Brain microvascular endothelial cell (primary cell): ENCODE data around the gene BMX.

Experiments
- DNase-seq: peaks from one replicate; pipeline ENCODE4 v3.0.0-alpha.2; 2020
- H3K27ac ChIP-seq: fragments of 250-450 bp; sonication (Bioruptor Pico); 2 replicates; pipeline ENCODE4 v1.5.1; 2020; ENCODE audit warnings: mild to moderate bottlenecking, moderate library complexity
- H3K27me3 ChIP-seq: fragments of 250-450 bp; sonication (Bioruptor Pico); replicated peaks from 2 replicates; pipeline ENCODE4 v1.5.1; 2020; ENCODE audit warnings: mild to moderate bottlenecking
- H3K36me3 ChIP-seq: fragments of 250-450 bp; sonication (Bioruptor Pico); replicated peaks from 2 replicates; pipeline ENCODE4 v1.5.1; 2020; ENCODE audit warnings: mild to moderate bottlenecking
- H3K4me3 ChIP-seq: 2 replicates; pipeline ENCODE4 v1.5.1; 2011; ENCODE audit warnings: low read depth, mild to moderate bottlenecking, control low read depth, low read length, moderate library complexity
- in situ Hi-C: cut with HindIII; loops from 2 replicates; pipeline ENCODE4 v1.10.0; 2017; ENCODE audit warnings: low sequenced_read_pairs, low pct_ligation_motif_present
- TF ChIP-seq, protein P1 (sequence below): IDR thresholded peaks from 2 replicates; pipeline ENCODE4 v1.5.1; 2011; ENCODE audit warnings: low read depth, mild to moderate bottlenecking, moderate library complexity, low read length, control low read depth, inconsistent platforms; ENCODE audit errors: missing control alignments

BMX gene

DNA sequence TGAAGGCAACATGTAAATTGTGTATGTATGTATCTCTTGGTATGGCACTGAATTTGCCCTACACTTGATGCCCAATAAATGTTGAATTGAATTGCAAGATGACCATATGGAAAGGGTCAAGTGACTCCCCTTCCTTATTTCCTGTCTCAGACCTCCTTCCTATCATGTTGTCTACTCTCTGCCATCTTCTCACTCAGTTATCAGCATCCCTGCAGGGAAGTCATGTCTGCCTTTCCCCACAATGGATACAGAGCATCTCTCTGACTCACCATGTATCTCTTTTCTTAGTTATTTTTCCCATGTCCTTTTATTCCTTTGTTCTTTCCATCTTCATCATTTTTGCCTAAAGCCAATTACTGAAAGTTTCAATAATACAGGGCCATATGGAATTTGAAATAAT is 22.5 kb downstream of the BMX start:
- no peak for DNase-seq
- Histone ChIP-seq H3K36me3 (no peaks in the 10 kb centered on the region), H3K27me3 (no peaks in the 10 kb centered on the region), H3K27ac (no peak overlapping the region), H3K4me3 (no peak overlapping the region)
- TF ChIP-seq, protein P1, sequence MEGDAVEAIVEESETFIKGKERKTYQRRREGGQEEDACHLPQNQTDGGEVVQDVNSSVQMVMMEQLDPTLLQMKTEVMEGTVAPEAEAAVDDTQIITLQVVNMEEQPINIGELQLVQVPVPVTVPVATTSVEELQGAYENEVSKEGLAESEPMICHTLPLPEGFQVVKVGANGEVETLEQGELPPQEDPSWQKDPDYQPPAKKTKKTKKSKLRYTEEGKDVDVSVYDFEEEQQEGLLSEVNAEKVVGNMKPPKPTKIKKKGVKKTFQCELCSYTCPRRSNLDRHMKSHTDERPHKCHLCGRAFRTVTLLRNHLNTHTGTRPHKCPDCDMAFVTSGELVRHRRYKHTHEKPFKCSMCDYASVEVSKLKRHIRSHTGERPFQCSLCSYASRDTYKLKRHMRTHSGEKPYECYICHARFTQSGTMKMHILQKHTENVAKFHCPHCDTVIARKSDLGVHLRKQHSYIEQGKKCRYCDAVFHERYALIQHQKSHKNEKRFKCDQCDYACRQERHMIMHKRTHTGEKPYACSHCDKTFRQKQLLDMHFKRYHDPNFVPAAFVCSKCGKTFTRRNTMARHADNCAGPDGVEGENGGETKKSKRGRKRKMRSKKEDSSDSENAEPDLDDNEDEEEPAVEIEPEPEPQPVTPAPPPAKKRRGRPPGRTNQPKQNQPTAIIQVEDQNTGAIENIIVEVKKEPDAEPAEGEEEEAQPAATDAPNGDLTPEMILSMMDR = no peak
- in situ Hi-C loops = no loop called here

DNA sequence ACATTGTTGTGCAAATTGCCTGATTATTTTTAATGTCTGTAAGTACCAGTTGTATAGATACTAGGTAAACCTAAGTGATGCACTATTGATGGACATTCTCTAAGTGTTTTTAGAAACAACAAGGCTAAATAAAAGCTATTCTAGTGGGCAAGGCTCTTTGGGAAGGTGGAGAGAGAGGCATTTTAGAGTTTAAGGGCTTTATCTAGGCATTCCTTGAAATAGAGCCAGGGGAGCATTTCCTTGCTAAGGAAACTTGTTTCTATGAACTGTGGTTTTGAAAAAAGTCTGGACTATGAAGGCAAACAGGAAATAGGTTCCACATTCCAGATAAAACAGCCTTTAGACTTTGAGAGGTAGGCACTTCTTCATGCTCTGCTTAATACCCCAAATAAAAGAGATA is 23.8 kb downstream of the BMX start:
- no peaks in the 10 kb centered on the region for H3K27me3 ChIP-seq
- peak; percentile 1 for DNase-seq

DNA sequence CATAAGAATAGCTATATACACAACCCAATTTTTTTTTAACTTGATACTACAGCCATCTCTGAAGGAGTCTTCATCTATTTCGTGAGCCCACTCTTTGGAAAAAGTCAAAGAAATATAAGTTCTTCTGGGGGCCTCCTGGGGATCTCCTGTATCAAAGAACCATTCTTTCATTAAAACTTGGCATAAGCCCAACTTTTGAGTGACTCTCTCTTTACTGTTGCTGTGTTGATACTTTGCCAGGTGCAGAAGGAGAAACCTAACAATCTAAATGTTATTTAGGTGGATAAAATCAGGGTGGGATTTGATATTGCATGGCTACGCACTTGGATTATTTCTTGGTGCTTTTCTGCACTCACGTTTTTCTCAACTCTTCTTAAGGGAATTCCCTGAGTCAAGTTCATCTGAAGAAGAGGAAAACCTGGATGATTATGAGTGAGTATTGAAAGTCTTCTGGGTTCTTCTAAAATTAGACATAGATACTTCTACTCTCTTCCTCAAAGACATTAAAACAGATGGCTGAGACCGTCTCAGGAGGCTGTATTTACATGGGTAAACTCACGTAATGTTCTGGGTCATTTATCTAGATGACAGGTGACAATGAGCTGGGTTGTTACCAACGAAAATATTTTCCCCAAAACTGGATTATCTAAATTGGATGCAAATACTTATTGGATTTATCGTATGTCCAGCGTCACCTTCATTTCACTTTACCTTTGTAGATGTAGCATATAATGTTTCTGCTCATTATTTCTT is 25.2 kb downstream of the BMX start:
- DNase-seq = no peak
- H3K36me3 ChIP-seq = no peaks in the 10 kb centered on the region
- no peak overlapping the region for H3K27ac ChIP-seq
- no peaks in the 10 kb centered on the region for H3K27me3 ChIP-seq
- TF ChIP-seq, protein P1 = no peak
- H3K4me3 ChIP-seq = no peak overlapping the region
- in situ Hi-C loops = no loop called here

More for the DNA sequence above, 23.8 kb downstream of the BMX start:
- Histone ChIP-seq H3K4me3 (no peak overlapping the region), H3K27ac (no peak overlapping the region), H3K36me3 (no peaks in the 10 kb centered on the region)
- in situ Hi-C loops = no loop called here
- TF ChIP-seq, protein P1 = no peak

DNA sequence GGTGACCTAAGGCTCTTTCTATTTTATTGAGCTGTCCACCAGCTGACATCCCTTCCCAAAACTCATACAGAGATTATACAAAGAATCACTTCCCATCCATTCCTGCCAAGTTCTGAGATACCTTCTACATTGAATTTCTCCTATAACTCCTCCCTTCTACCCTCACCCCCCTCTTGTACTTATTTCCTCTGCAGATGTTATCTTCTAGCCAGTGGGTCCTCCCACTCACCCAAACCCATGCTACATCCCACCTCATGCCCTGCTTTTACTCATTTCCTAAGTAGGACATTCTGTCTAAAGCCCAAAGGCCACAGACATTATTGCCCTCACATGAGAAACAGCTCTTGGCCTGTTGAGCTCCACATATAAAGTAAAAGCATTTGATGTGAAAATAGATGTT is 28.6 kb downstream of the BMX start:
- Histone ChIP-seq H3K4me3 (no peak overlapping the region), H3K27me3 (no peaks in the 10 kb centered on the region), H3K27ac (no peak overlapping the region), H3K36me3 (no peaks in the 10 kb centered on the region)
- in situ Hi-C loops = no loop called here
- TF ChIP-seq, protein P1 = no peak
- DNase-seq = no peak

DNA sequence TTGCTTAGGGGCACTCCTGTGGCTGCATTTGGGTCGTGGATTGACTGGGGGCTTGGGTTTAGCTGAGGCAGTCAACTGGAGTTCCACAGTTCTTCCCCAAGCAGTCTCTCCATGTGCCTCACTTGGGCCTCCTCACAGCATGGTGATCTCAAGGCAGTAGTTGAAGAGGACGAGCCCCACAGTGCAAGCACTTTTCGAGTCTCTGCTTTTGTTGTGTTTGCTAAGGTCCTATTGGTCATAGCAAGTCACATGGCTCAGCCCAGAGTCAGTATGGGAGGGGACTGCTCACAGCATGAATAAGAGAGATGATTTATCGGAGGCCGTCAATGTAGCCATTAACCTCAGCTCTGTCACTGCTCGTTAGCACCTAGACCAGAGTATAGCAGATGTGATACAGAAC is 29.7 kb downstream of the BMX start:
- Histone ChIP-seq H3K27ac (no peak overlapping the region), H3K4me3 (no peak overlapping the region), H3K27me3 (no peaks in the 10 kb centered on the region), H3K36me3 (no peaks in the 10 kb centered on the region)
- TF ChIP-seq, protein P1 = no peak
- no peak for DNase-seq
- in situ Hi-C loops = no loop called here

DNA sequence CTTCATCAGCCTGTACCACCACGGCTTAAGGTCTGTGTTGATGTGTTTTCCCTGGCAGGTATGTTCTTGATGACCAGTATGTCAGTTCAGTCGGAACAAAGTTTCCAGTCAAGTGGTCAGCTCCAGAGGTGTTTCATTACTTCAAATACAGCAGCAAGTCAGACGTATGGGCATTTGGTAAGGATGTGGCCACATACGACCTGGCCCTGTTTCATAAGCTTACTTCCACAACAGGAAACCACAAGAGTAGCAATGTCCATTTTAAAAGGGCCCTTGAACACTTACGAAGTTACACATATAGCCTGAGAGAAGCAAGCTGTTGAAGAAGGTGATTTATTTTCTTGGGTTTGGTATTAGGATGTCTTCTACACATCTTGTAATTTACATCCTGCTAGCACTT is 46.1 kb downstream of the BMX start:
- DNase-seq = no peak
- H3K27ac ChIP-seq = no peak overlapping the region
- no peaks in the 10 kb centered on the region for H3K27me3 ChIP-seq
- TF ChIP-seq, protein P1 = no peak
- in situ Hi-C loops = no loop called here
- H3K36me3 ChIP-seq = no peaks in the 10 kb centered on the region
- no peak overlapping the region for H3K4me3 ChIP-seq
